B cell (primary cell): Measurements from ENCODE around the gene ZNF93. TPM values are rescaled to one million over a fixed set of nuclear protein-coding genes. Genes with fewer than 3 reads are reported as not detected.

Experiments used
- ATAC-seq: fragments of 200-7000 bp; cut with Tn5 transposase; one replicate; pipeline ENCODE4 v1.10.0; 2021; ENCODE audit warnings: low read depth, mild to moderate bottlenecking, moderate number of reproducible peaks, moderate library complexity
- CTCF ChIA-PET: fragments of 350-600 bp; sonication (Branson Sonifier 250); formaldehyde crosslinking; loops from one replicate; lab custom pipeline; 2021; ENCODE audit warnings: antibody characterized with exemption, inconsistent platforms; lab: Charles Lee
- POLR2A ChIA-PET: fragments of 350-600 bp; sonication (Branson Sonifier 250); formaldehyde crosslinking; loops from one replicate; lab custom pipeline; 2021; ENCODE audit warnings: antibody characterized with exemption; lab: Charles Lee
- DNase-seq: peaks from one replicate; pipeline ENCODE4 v3.0.0; 2013
- H2AFZ ChIP-seq: 2 replicates; pipeline ENCODE4 v1.6.1; 2012; ENCODE audit warnings: mild to moderate bottlenecking, low read depth, low read length; ENCODE audit not compliant: insufficient read depth, poor library complexity, severe bottlenecking
- H3K27ac ChIP-seq, 2 donors: 1 replicate in 1 of 2; 2 replicates in 1 of 2; pipeline ENCODE4 v1.5.1; 2012 to 2013; ENCODE audit warnings: low read length in 2 of 2, mild to moderate bottlenecking in 2 of 2, moderate library complexity in 1 of 2
- H3K27me3 ChIP-seq, 4 experiments: fragments of 200-600 bp in 1 of 4; sonication (generic) in 1 of 4; replicated peaks in 1 of 4; 1 replicate in 2 of 4; 2 replicates in 2 of 4; pipeline versions ENCODE4 v1.6.1 to v1.7.0; 2013 to 2016; ENCODE audit warnings: low read length in 3 of 4, mild to moderate bottlenecking in 2 of 4, mixed read lengths in 1 of 4, moderate library complexity in 1 of 4; ENCODE audit not compliant: insufficient read depth in 4 of 4, control insufficient read depth in 3 of 4; ENCODE audit errors: control extremely low read depth in 1 of 4
- H3K36me3 ChIP-seq, 2 experiments: replicated peaks in 1 of 2; 1 replicate in 1 of 2; 2 replicates in 1 of 2; pipeline versions ENCODE4 v1.6.1 to v1.7.1; 2013; ENCODE audit warnings: low read length in 1 of 2; ENCODE audit not compliant: insufficient read depth in 2 of 2, control insufficient read depth in 1 of 2; ENCODE audit errors: control extremely low read depth in 1 of 2, extremely low read depth in 1 of 2
- H3K4me1 ChIP-seq, 2 donors: fragments of 200-600 bp in 1 of 2; sonication (generic) in 1 of 2; 1 replicate in 1 of 2; 2 replicates in 1 of 2; pipeline versions ENCODE4 v1.5.1 to v1.6.1; 2013 to 2017; ENCODE audit warnings: low read length in 2 of 2; ENCODE audit not compliant: control insufficient read depth in 2 of 2, insufficient read depth in 2 of 2
- H3K4me2 ChIP-seq: replicated peaks from 2 replicates; pipeline ENCODE3; 2012; ENCODE audit warnings: mild to moderate bottlenecking, low read depth, low read length; ENCODE audit not compliant: poor library complexity, severe bottlenecking
- H3K4me3 ChIP-seq, 5 experiments: fragments of 200-600 bp in 1 of 5; sonication (generic) in 1 of 5; 1 replicate in 3 of 5; 2 replicates in 2 of 5; pipeline versions ENCODE4 v1.5.1 to v1.7.0; 2011 to 2016; ENCODE audit warnings: low read length in 4 of 5, mild to moderate bottlenecking in 4 of 5, low read depth in 2 of 5, control low read depth in 1 of 5, moderate library complexity in 1 of 5; ENCODE audit not compliant: insufficient read depth in 1 of 5; ENCODE audit errors: control extremely low read depth in 1 of 5, extremely low read depth in 1 of 5
- H3K79me2 ChIP-seq: fragments of 200-600 bp; sonication (generic); one replicate; pipeline ENCODE4 v1.6.0; 2016; ENCODE audit warnings: low read length; ENCODE audit not compliant: control insufficient read depth, insufficient read depth
- H3K9ac ChIP-seq: fragments of 200-600 bp; sonication (generic); 2 replicates; pipeline ENCODE4 v1.6.1; 2017; ENCODE audit warnings: mild to moderate bottlenecking, low read length, moderate library complexity
- H3K9me3 ChIP-seq, 3 donors: one replicate each; pipeline versions ENCODE4 v1.6.1 to v1.7.1; 2013; ENCODE audit warnings: low read length in 2 of 3; ENCODE audit not compliant: control insufficient read depth in 2 of 3, insufficient read depth in 1 of 3; ENCODE audit errors: control extremely low read depth in 1 of 3
- H4K20me1 ChIP-seq: 2 replicates; pipeline ENCODE4 v1.6.0; 2012; ENCODE audit warnings: mild to moderate bottlenecking, low read length; ENCODE audit not compliant: insufficient read depth, control insufficient read depth, poor library complexity, severe bottlenecking
- H3K27ac Mint-ChIP-seq: one replicate; pipeline ENCODE4 v1.8.0; 2021; ENCODE audit warnings: mixed read lengths
- H3K27me3 Mint-ChIP-seq: one replicate; pipeline ENCODE4 v1.8.0; 2021; ENCODE audit warnings: mixed read lengths
- H3K4me1 Mint-ChIP-seq: one replicate; pipeline ENCODE4 v1.8.0; 2021; ENCODE audit warnings: mixed read lengths
- H3K4me3 Mint-ChIP-seq: one replicate; pipeline ENCODE4 v1.8.0; 2021; ENCODE audit warnings: mixed read lengths
- H3K9me3 Mint-ChIP-seq: one replicate; pipeline ENCODE4 v1.8.0; 2022; ENCODE audit warnings: mixed read lengths; ENCODE audit not compliant: insufficient read depth
- CTCF ChIP-seq: fragments of 200-600 bp; IDR thresholded peaks from one replicate; pipeline ENCODE4 v1.8.0; 2022; ENCODE audit warnings: antibody characterized with exemption, mild to moderate bottlenecking
- EZH2 ChIP-seq: IDR thresholded peaks from 2 replicates; pipeline ENCODE4 v1.6.1; 2012; ENCODE audit warnings: borderline replicate concordance, low read depth, mild to moderate bottlenecking, moderate library complexity, low read length; ENCODE audit not compliant: insufficient read depth, poor library complexity, severe bottlenecking
- WGBS: methylation state at CpG from one replicate; pipeline ENCODE4 v1.1.5; 2013; ENCODE audit warnings: missing lambda C conversion rate; ENCODE audit not compliant: insufficient coverage; 5-methylcytosine and 5-hydroxymethylcytosine counted together
- intact Hi-C: fragments of 100-400 bp; cut with micrococcal nuclease; formaldehyde crosslinking; loops from one replicate; pipeline ENCODE4 v1.10.0; 2022
- polyA plus RNA-seq: library from polyadenylated mRNA; depleted of rRNA; stranded (reverse); fragments of >200 nt; gene quantifications from 2 replicates; pipeline ENCODE4 v1.2.3, GENCODE V29; 2012
- total RNA-seq, 2 donors: library from RNA; stranded (reverse); fragments of 120-200 nt in 1 of 2; gene quantifications; 1 replicate in 1 of 2; 2 replicates in 1 of 2; pipeline versions ENCODE4 v1.2.3 to v1.2.4, GENCODE V29; 2013 to 2022

ZNF93 gene
- total and polyA plus RNA-seq, 2 donors (not counting 1 experiment from before 2014, with no cell fraction given): 4.8 to 13.3 TPM

- no peak for TF ChIP-seq CTCF
- TF ChIP-seq EZH2: no peak
- CTCF ChIA-PET: no interaction called here
- H2AFZ ChIP-seq: no peak overlapping the region
- no peaks in the 10 kb centered on the region for H3K4me1 ChIP-seq
- no peak overlapping the region for H3K4me3 Mint-ChIP-seq
- no peak overlapping the region for H3K4me3 ChIP-seq
- intact Hi-C loops: no loop called here
- no peak overlapping the region for H3K9ac ChIP-seq
- no peaks in the 10 kb centered on the region for H4K20me1 ChIP-seq
- H3K27ac ChIP-seq: no peak overlapping the region
- no peak for ATAC-seq
- peaks cover 4% of the 10 kb centered on the region for H3K27me3 Mint-ChIP-seq
- H3K4me2 ChIP-seq: no peak overlapping the region
- H3K27ac Mint-ChIP-seq: no peak overlapping the region
- H3K9me3 ChIP-seq: peaks cover 4 to 15% (median 10%) of the 10 kb centered on the region in 3 donors
- 89% methylated on average over 6 of the region's 8 CpGs for WGBS
- POLR2A ChIA-PET: no interaction called here
- DNase-seq: no peak
- H3K27me3 ChIP-seq: peaks cover 0 to 5% (median 0%) of the 10 kb centered on the region in 4 experiments
- no peaks in the 10 kb centered on the region for H3K79me2 ChIP-seq
- H3K9me3 Mint-ChIP-seq: peaks cover 4% of the 10 kb centered on the region
- H3K4me1 Mint-ChIP-seq: no peaks in the 10 kb centered on the region
- no peaks in the 10 kb centered on the region for H3K36me3 ChIP-seq
Measured at GRCh38 chr19:19943848-19944582, 43.3 kb downstream of the ZNF93 start.

GRCh38 chr19:19944583-19944880 lies 43.8 kb downstream of the ZNF93 start:
- TF ChIP-seq EZH2 (no peak), CTCF (no peak)
- POLR2A ChIA-PET: no interaction called here
- H3K4me1 ChIP-seq: no peaks in the 10 kb centered on the region
- CTCF ChIA-PET: no interaction called here
- H3K9ac ChIP-seq: no peak overlapping the region
- 97% methylated on average over 3 of the region's 3 CpGs for whole genome bisulfite sequencing
- Mint-ChIP-seq H3K4me1 (no peaks in the 10 kb centered on the region), H3K9me3 (peaks cover 4% of the 10 kb centered on the region), H3K4me3 (no peak overlapping the region), H3K27ac (no peak overlapping the region), H3K27me3 (peaks cover 4% of the 10 kb centered on the region)
- H4K20me1 ChIP-seq: no peaks in the 10 kb centered on the region
- peaks cover 1 to 15% (median 6%) of the 10 kb centered on the region in 3 donors for H3K9me3 ChIP-seq
- no peak for DNase-seq
- H3K27me3 ChIP-seq: peaks cover 0 to 5% (median 0%) of the 10 kb centered on the region in 4 experiments
- no peak for ATAC-seq
- H3K4me3 ChIP-seq: no peak overlapping the region
- intact Hi-C loops: no loop called here
- no peaks in the 10 kb centered on the region for H3K79me2 ChIP-seq
- H3K27ac ChIP-seq: no peak overlapping the region
- H3K4me2 ChIP-seq: no peak overlapping the region
- no peaks in the 10 kb centered on the region for H3K36me3 ChIP-seq
- no peak overlapping the region for H2AFZ ChIP-seq
